ENCODE results near the gene P2RX4.
"Not testable (repeated sequence)": the region's sequence is repeated elsewhere in the genome, so short reads cannot be mapped to it uniquely, and the experiment has no call there.

P2RX4 gene

DNA sequence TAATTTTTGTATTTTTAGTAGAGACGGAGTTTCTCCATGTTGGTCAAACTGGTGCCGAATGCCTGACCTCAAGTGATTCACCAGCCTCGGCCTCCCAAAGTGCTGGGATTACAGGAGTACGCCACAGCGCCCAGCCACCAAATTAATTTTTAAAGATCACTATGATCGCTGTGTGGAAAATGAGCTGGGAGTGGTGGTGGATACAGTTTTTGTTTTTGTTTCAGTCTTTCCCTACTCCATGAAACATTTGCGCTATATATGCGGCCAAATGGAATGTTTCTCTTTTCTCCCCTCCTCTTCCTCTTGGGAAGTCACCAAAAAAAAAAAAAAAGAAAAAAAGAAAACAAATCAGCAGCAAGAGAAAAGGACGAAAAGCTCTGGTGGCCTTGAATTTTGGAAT, 20.8 kb upstream of the P2RX4 start:
- DNase-seq (ENCODE audit: low read depth), result no peak

DNA sequence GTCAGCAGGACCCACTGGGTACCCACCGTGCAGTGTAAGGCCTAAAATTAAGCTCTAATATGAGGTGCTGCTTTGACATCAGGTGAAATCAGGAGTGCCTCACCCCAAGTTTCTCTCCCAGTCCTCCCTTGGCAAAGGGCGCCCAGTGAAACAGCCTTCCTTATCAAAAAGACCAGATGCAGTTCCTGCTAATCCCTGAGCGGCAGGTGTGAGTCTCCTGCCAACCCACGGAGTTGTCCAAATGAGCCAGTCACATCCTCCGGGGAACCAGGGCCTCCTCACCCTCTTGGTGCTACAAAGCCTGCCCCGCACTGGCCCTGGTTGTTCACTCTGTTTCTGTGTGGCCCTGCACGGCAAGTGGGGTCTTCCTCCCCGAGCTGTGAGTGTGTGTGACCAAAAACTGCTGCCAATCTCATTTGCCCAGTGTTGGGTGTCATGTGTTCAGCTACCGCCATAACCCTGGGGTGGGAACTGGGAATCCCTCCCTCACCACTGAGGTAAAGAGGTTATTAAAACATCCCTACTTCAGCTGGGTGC, 20.2 kb upstream of the P2RX4 start:
- DNase-seq (ENCODE audit: low read depth), result no peak

DNA sequence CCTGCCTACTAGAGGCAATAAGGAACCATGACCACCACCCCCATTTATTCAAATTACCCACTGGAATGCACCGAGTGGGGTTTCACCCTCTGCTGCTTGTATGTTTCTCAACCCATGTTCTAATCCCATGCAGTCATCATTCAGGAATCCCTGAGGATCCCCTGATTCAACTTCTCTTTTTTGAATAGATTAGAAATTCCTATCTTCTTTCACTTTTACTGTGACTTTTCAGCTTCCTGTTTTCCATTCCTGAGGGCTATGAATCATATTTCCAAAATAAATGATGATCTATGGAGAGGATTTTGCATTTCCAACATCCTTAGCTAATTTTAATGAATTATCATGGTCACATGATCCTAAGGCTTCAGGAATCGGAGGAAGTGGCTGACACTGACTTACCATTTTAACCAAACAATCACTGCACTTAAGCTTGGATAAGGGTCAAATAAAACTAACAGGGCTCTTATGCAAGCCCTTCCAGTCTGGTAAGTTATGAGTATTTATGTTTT, 19.4 kb upstream of the P2RX4 start:
- peak; percentile 95 for DNase-seq (ENCODE audit: low read depth)

DNA sequence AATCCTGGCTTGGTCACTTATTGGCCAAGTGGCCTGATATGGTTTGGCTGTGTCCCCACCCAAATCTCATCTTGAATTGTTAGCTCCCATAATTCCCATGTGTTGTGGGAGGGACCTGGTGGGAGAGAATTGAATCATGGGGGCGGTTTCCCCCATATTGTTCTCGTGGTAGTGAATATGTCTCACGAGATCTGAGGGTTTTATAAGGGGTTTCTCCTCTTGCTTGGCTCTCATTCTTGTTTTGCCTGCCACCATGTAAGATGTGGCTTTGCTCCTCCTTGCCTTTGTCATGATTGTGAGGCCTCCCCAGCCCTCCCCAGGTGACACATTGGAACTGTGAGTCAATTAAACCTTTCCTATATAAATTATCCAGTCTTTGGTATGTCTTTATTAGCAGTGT, 18.8 kb upstream of the P2RX4 start:
- no peak for DNase-seq (ENCODE audit: low read depth)

DNA sequence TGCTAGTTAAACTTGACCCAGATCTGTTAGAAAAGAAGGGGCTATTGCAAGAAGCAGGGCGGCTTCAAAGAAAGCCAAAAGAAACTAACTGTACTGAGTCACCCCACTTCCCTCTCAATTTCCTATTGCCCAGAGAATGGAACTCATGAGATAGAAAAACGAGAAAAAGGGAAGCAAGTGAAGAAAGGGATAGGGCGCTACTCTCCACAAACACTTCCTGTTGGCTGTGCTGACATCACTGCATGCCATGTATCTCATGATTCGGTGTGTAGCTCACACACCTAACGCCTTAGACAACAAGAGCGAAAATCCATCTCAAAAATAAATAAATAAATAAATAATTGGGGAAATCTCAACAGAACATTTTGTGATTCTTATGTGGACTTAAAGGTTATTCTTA, 13.0 kb upstream of the P2RX4 start:
- DNase-seq (ENCODE audit: low read depth), result no peak

DNA sequence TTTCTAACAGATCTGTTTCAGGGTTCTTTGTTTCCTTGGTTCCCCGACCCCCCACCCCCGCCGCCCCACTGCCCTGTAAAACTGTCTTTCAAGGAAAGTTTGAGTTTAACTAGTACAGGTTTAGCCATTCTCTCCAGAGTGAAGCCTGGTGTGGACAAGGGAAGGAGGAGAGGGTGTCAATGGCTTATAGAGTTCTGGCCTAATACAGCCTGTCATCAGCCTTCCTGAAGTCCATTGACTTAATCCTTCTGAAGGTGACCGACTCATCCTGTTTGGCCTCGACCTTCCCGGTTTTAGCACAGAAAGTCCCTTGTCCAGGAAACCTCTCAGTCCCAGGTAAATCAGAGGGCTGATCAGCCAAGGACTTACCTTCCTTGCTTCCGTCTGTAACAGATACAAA, 11.0 kb upstream of the P2RX4 start:
- DNase-seq (ENCODE audit: low read depth), result no peak

DNA sequence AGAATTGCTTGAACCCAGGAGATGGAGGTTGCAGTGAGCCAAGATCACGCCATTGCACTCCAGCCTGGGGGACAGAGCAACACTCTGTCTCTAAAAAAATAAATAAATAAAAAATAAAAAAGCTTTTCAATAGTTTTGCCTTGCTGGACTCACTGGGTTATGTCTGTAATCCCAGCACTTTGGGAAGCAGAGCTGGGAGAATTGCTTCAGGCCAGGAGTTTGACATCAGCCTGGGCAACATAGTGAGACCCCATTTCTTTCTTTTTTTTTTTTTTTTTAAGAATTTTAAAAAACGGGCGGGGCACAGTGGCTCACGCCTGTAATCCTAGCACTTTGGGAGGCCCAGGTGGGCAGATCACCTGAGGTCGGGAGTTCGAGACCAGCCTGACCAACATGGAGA, 8.8 kb upstream of the P2RX4 start:
- DNase-seq (ENCODE audit: low read depth), result not testable (repeated sequence)

DNA sequence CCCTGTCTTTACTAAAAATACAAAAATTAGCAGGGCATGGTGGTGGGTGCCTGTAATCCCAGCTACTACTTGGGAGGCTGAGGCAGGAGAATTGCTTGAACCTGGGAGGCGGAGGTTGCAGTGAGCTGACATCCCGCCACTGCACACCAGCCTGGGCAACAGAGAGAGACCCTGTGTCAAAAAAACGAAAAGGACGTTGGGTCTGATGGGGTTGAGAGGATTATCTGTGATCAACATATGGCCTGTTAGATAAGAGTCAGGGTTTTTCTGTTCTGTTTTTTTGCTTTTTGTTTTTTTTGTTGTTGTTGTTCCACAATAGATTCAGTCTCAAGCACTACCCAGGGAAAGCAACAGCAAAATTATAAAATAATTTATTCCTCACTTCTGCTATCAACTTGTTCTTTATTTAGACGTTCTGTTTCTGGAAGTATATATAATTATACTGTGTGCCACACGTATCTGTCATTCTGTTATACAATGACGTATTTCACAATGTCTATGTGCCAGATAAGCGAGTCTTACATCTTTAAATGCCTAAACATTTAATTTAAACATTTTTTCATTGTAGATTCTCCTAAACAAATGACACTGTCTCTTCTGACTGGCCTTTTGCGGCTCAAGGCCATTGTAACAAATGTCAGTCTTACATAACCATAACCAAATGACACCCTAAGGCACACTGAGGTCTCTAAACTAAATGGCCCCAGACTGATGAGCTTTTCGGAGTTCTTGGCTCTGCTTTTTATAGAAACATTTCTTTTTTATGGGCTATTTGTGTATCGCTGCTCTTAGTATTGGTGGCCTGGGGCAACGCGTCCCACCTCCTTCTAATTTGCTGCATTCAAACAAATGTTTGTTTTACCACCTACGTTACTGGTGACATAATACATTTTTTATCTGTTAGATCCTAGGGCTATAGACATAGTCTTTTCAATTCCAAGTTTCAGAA, 7.2 kb upstream of the P2RX4 start:
- DNase-seq (ENCODE audit: low read depth), result no peak

DNA sequence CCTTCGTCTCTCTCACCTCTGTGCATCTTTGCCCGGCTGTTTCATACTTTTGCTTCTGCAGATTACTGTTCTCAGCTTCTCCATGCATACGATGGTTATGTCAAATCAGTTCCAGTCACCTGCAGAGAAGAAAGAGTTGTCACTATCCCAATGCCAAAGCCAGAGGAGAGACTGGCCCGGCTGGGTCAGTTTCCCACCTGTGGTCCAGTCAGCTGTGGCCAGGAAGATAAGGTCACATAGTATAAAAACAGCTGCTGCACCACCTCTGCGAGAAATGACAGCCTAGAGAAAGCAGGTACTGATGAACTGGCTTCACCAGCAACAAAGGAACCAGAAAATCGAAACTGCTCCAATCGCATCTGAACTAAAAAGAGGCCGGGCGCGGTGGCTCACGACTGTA, 6.4 kb upstream of the P2RX4 start:
- no peak for DNase-seq (ENCODE audit: low read depth)

DNA sequence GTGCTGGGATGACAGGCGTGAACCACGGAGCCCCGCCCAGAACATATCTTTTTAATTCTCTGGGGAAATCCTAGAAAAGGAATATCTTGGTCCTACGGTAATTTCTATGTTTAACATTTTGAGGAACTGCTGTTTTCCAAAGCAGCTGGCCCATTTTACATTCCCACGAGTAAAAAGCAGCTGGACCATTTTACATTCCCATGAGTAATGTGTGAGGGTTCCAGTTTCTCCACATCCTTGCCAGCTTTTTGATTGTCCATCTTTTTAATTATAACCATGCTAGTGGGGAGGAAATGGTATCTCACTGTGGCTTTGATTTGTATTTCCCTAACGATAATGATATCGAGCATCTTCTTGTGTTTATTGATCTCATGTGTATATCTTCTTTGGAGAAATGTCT, 4.4 kb upstream of the P2RX4 start:
- no peak for DNase-seq (ENCODE audit: low read depth)

DNA sequence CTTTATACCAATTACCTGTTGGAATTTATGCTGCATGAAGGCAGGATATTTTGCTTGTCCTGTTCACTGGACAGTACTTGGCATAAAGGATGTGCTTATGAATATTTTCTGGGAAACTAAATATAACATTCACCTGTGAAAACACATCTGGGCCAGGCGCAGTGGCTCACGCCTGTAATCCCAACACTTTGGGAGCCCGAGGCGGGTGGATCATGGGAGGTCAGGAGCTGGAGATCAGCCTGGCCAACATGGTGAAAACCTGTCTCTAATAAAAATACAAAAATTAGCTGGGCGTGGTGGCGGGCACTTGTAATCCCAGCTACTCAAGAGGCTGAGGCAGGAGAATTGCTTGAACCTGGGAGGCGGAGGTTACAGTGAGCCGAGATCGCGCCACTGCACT, 1.4 kb upstream of the P2RX4 start:
- DNase-seq (ENCODE audit: low read depth), result not testable (repeated sequence)

DNA sequence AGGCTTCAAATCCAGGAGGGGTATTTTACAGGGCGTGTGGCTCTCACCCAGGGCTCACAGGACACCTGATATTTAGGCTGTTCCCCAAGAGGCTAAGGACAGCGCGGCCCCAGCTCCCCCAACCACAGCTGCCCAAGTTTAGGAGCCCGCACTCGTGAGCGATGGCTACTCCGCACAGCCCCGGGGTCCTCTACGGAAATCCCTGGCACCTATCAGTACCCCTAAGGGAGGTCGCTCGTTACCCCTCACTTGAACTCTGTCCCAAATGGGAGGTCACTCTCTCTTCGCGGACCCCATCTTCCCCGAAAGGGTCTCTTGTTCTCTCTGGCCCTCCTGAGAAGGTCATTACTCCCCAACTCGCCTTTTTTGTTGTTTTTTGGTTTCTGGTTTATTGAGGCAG, 708 bp upstream of the P2RX4 start:
- no peak for DNase-seq (ENCODE audit: low read depth)

DNA sequence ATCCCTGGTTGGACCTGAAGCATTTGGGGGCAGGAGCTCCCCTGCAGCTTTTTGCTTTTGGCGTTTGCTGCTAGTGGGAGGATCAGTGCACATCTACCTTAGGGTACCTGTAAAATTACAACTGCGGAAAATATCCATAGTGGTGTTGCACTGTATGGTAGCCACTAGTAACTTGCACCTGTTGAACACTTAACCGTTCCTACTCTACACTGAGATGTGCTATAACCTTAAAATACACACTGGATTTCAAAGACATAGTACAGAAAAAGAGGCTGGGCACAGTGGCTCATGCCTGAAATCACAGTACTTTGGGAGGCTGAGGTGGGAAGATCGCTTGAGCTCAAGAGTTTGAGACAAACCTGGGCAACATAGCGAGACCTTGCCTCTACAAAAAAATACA, 2.9 kb downstream of the P2RX4 start:
- DNase-seq (ENCODE audit: low read depth), result no peak

DNA sequence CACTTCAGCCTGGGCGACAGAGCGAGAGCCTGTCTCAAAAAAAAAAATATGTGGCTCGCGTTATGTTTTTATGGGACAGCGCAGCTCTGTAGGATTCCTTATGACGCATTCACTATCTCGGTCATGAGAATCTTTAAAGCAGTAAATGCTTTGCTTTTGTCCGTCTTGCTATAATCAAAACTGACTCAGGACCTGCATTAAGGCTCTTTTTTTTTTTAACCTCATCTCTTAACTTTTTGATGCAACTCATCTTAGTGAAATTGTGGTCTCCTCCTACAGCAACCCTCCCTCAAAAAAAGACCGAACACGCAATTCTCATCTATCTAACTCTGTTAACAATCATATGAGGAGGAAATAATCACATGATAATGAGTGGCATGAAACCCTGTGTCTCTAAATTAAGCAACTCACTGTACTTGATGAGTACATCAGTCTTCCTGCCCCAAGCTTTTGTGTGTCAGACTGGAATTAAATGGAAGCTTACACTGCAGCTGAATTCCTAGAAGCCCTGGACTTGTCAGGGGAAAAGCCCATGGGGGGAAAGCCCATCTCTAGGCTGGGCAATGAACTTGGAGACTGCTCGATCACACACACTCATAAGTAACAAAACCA, 4.3 kb downstream of the P2RX4 start:
- DNase-seq (ENCODE audit: low read depth), result no peak

DNA sequence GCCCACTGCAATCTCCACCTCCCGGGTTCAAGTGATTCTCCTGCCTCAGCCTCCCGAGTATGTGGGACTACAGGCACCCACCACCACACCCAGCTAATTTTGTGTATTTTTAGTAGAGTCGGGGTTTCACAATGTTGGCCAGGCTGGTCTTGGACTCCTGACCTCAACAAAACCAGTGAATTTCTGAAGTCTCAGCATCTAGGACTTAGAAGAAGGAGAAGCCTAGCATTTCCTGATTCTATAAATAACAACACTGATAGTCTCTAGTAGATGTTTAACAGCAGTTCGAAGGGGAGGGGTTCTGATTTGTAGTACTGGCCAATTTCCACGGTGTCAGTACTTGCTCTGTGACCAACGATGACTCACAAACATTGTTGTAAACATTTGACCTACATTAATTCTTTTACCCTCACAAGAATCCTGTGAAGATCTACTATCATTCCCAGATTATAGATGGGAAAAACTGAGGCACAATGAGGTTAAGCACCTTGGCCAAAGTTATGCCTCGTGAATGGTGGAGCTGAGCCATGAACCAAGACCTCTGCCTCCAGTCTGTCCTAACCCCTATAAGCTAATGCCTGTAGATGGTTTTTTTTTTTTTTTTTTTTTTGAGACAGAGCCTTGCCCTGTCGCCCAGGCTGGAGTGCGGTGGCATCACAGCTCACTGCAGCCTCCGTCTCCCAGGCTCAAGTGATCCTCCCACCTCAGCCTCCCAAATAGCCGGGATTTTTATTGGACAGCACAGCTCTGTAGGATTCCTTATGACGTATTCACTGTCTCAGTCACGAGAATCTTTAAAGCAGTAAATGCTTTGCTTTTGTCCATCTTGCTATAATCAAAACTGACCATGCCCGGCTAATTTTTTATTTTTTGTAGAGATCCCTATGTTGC, 5.2 kb downstream of the P2RX4 start:
- peak; percentile 93 for DNase-seq (ENCODE audit: low read depth)

DNA sequence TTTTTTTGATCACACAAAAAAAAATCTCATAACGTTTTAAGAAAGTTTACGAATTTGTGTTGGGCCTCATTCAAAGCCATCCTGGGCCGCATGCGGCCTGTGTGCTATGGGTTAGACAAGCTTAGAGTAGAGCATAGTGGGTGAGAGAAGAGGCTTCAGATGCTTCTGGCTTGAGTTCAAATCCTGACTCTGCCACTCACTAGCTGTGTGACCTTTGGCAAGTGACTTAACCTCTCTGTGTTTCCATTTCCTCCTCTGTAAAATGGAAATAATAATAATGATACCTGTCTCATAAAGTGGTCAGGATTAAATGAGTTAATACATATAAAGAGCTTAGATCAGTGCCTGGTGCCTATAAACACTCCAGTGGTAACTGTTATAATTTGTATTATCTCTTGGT, 6.2 kb downstream of the P2RX4 start:
- no peak for DNase-seq (ENCODE audit: low read depth)

DNA sequence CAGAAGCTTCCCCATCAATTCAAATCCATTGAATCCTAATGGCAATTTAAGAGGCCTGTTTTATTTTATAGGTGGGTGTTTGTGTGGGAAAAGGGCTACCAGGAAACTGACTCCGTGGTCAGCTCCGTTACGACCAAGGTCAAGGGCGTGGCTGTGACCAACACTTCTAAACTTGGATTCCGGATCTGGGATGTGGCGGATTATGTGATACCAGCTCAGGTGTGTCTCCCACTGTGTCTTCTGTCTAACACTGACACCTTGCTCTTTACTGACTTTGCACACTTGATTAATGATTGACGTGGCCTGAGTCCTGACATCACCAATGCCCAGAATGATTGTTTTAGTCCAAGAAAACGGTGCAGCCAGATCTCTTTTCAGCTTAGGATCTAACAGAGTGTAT, 7.1 kb downstream of the P2RX4 start:
- DNase-seq (ENCODE audit: low read depth), result no peak

DNA sequence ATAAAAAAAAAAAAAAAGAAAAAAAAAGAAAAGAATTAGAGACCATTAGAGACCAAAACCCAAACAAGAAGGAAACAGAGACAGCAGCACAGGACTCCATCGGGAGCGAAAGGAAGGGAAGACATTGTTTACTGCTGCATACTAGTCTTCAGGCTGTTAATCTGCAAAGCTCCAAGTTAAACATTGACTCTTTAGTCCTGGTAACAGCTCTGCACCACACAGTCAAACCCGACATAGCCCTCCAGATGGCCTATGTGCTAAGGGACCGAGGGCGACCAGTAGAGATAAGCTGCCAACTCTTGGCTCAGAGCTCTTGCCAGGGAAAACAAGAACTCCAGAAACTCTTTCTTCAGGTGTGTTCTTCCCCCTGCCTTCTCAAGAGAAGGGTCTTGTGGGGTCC, 7.8 kb downstream of the P2RX4 start:
- no peak for DNase-seq (ENCODE audit: low read depth)

DNA sequence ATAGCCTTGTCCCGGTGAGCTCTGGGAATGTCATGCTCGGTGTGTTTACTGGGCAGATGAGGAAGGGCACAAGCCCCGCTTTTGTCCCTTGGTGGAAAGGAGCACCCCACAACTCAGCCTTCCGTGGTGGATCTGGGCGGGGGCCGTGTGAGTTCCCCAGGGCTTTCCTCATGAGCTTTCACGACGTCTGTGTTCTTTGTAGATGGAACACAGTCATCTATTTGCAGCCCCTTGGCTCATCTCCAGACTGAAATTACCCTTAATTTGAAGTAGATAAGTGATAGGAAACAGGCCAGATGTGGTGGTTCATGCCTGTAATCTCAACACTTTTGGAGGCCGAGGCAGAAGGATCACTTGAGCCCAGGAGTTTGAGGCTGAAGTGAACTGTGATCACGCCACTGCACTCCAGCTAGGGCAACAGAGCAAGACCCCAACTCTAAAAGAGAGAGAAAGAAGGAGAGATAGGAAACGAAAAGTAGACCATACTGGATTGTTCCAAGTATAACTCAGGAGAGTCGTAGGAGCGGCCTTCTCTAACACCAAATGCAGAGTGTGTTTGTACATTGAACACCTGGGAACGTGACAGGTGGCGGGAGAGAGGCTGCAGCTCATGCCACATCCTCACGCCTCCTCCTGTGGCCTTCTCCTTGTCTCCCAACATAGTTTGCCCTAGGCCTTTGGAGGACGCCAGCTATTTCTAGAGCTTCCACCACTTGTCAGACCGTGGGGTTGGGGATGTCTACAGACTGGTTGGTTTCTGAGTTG, 8.8 kb downstream of the P2RX4 start:
- no peak for DNase-seq (ENCODE audit: low read depth)

DNA sequence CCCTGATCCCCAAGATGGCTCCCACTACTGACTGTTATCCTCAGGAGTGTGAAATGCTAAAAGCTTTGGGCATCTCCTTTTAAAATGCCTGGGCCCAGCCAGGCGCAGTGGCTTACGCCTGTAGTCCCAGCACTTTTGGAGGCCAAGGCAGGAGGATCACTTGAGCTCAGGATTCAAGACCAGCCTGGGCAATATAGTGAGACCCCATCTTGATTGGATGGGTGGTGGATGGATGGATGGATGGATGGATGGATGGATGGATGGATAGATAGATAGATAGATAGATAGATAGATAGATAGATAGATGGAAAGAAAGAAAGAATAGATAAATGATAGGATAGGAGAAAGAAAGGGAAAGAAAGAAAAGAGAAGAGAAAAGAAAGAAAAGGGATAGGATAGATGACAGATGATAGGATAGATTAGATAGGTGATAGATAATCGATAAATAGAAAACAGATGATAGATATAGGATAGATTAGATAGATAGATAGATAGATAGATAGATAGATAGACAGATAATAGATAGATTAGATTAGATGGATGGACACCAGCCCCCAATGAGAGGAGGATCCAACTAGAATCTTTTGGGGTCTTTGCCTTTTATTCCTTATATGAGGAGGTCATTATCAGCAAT, 9.5 kb downstream of the P2RX4 start:
- DNase-seq (ENCODE audit: low read depth), result no peak

DNA sequence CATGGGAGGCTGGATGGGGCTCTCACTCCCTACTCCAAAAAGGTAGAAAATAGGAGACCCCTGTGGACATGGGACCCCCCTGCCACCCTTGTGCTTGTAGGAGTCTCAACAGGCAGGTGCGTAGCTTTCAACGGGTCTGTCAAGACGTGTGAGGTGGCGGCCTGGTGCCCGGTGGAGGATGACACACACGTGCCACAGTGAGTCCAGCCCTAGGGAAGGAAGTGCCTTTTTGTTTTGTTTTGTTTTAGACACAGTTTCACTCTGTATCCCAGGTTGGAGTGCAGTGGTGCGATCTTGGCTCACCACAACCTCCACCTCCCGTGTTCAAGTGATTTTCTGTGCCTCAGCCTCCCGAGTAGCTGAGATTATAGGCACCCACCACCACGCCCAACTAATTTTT, 12.9 kb downstream of the P2RX4 start:
- DNase-seq (ENCODE audit: low read depth), result no peak
